Thymus (tissue), 11 donors: ENCODE measurements around the gene BRIP1. TPM values are rescaled to one million over a fixed set of nuclear protein-coding genes. Genes with fewer than 3 reads are reported as not detected.
"Not testable (repeated sequence)": the region's sequence is repeated elsewhere in the genome, so short reads cannot be mapped to it uniquely, and the experiment has no call there.

Experiments
- DNase-seq, 9 donors: peaks; one replicate each; pipeline ENCODE4 v3.0.0-alpha.2; 2013; ENCODE audit warnings: low spot score in 9 of 9, low read depth in 6 of 9, missing footprints in 1 of 9
- H3K27ac ChIP-seq, 2 donors: one replicate each; pipeline ENCODE4 v1.5.1; 2013; ENCODE audit warnings: control low read depth in 1 of 2, low read depth in 1 of 2, low read length in 1 of 2, mild to moderate bottlenecking in 1 of 2, moderate library complexity in 1 of 2
- H3K27me3 ChIP-seq, 2 donors: one replicate each; pipeline ENCODE4 v1.5.1; 2013; ENCODE audit warnings: low read length in 1 of 2; ENCODE audit not compliant: control insufficient read depth in 2 of 2, insufficient read depth in 1 of 2
- H3K36me3 ChIP-seq, 2 donors: one replicate each; pipeline ENCODE4 v1.5.1; 2013; ENCODE audit warnings: low read length in 1 of 2, mild to moderate bottlenecking in 1 of 2, moderate library complexity in 1 of 2; ENCODE audit not compliant: control insufficient read depth in 2 of 2, insufficient read depth in 2 of 2
- H3K4me1 ChIP-seq, 2 donors: one replicate each; pipeline ENCODE4 v1.5.1; 2013; ENCODE audit warnings: low read length in 2 of 2; ENCODE audit not compliant: control insufficient read depth in 2 of 2, insufficient read depth in 2 of 2
- H3K4me3 ChIP-seq, 2 donors: one replicate each; pipeline ENCODE4 v1.5.1; 2013; ENCODE audit warnings: low read length in 2 of 2, control low read depth in 1 of 2, mild to moderate bottlenecking in 1 of 2
- H3K9me3 ChIP-seq, 2 donors: one replicate each; pipeline ENCODE4 v1.5.1; 2013; ENCODE audit warnings: low read length in 1 of 2, mild to moderate bottlenecking in 1 of 2; ENCODE audit not compliant: control insufficient read depth in 2 of 2, insufficient read depth in 1 of 2
- WGBS: extraction: QIAGEN DNeasy Blood & Tissue Kit; methylation state at CpG from one replicate; pipeline ENCODE4 v1.1.7; 2013; 5-methylcytosine and 5-hydroxymethylcytosine counted together
- polyA plus RNA-seq: library from polyadenylated mRNA; stranded (reverse); fragments of 200-250 nt; gene quantifications from one replicate; pipeline ENCODE4 v1.2.3, GENCODE V29; 2013
- total RNA-seq: library from RNA; stranded (reverse); fragments of 120-200 nt; gene quantifications from one replicate; pipeline ENCODE4 v1.2.4, GENCODE V29; 2013
- donor health status: healthy.

Gene BRIP1
- total and polyA plus RNA-seq, 2 donors = 0.68 to 11.5 TPM

GRCh38 chr17:61827649-61828395 is 35.5 kb downstream of the BRIP1 start:
- WGBS = 99% methylated on average over 8 of the region's 8 CpGs
- no peak for DNase-seq
- Histone ChIP-seq H3K4me1 (no peaks in the 10 kb centered on the region), H3K4me3 (no peak overlapping the region), H3K27ac (no peak overlapping the region), H3K36me3 (peaks cover 0 to 4% of the 10 kb centered on the region in 2 donors), H3K27me3 (no peaks in the 10 kb centered on the region), H3K9me3 (no peaks in the 10 kb centered on the region)

GRCh38 chr17:61826866-61827265 is 36.5 kb downstream of the BRIP1 start:
- H3K4me1 ChIP-seq, H3K4me3 ChIP-seq, H3K9me3 ChIP-seq, H3K27me3 ChIP-seq, H3K27ac ChIP-seq, DNase-seq, H3K36me3 ChIP-seq: not testable (repeated sequence)
- WGBS = 97% methylated on average over 1 of the region's 1 CpG

GRCh38 chr17:61826198-61826597 is 37.1 kb downstream of the BRIP1 start:
- not testable (repeated sequence) for H3K4me1 ChIP-seq, H3K27ac ChIP-seq, DNase-seq, H3K36me3 ChIP-seq, H3K4me3 ChIP-seq, H3K27me3 ChIP-seq, H3K9me3 ChIP-seq
- WGBS = 100% methylated on average over 2 of the region's 2 CpGs

- no peaks in the 10 kb centered on the region for H3K27me3 ChIP-seq
- 99% methylated on average over 2 of the region's 2 CpGs for WGBS
- no peak overlapping the region for H3K27ac ChIP-seq
- DNase-seq = no peak
- no peaks in the 10 kb centered on the region for H3K4me1 ChIP-seq
- no peaks in the 10 kb centered on the region for H3K9me3 ChIP-seq
- H3K4me3 ChIP-seq = no peak overlapping the region
- peaks cover 9 to 10% of the 10 kb centered on the region in 2 donors for H3K36me3 ChIP-seq
Observed at GRCh38 chr17:61825448-61826137, 37.7 kb downstream of the BRIP1 start.

- no peak for DNase-seq
- H3K36me3 ChIP-seq = peaks cover 5 to 11% of the 10 kb centered on the region in 2 donors
- 83% methylated on average over 6 of the region's 6 CpGs for WGBS
Observed at GRCh38 chr17:61822326-61823285, 40.7 kb downstream of the BRIP1 start.

GRCh38 chr17:61821655-61822054 is 41.7 kb downstream of the BRIP1 start:
- H3K9me3 ChIP-seq = no peaks in the 10 kb centered on the region
- no peak for DNase-seq
- WGBS = 97% methylated on average over 4 of the region's 4 CpGs
- no peaks in the 10 kb centered on the region for H3K4me1 ChIP-seq
- H3K36me3 ChIP-seq = peaks cover 7 to 11% of the 10 kb centered on the region in 2 donors
- H3K27ac ChIP-seq = no peak overlapping the region
- no peaks in the 10 kb centered on the region for H3K27me3 ChIP-seq
- H3K4me3 ChIP-seq = no peak overlapping the region

More at GRCh38 chr17:61822326-61823285, 40.7 kb downstream of the BRIP1 start:
- H3K27me3 ChIP-seq = no peaks in the 10 kb centered on the region
- no peaks in the 10 kb centered on the region for H3K4me1 ChIP-seq
- H3K4me3 ChIP-seq = no peak overlapping the region
- no peaks in the 10 kb centered on the region for H3K9me3 ChIP-seq
- no peak overlapping the region for H3K27ac ChIP-seq

DNA sequence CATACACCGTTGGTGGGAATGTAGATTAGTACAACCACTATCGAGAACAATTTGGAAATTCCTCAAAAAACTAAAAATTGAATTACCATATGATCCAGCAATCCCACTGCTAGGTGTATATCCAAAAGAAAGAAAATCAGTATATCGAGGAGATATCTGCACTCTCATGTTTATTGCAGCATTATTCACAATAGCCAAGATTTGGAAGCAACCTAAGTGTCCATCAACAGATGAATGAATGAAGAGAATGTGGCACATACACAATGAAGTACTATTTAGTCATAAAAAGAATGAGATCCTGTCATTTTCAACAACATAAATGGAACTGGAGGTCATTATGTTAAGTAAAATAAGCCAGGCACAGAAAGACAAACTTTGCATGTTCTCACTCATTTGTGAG is 44.1 kb downstream of the BRIP1 start:
- peaks cover 7 to 11% of the 10 kb centered on the region in 2 donors for H3K36me3 ChIP-seq
- not testable (repeated sequence) for H3K27ac ChIP-seq, H3K27me3 ChIP-seq, H3K4me1 ChIP-seq, H3K9me3 ChIP-seq, H3K4me3 ChIP-seq, DNase-seq
- 99% methylated on average over 3 of the region's 3 CpGs for WGBS

DNA sequence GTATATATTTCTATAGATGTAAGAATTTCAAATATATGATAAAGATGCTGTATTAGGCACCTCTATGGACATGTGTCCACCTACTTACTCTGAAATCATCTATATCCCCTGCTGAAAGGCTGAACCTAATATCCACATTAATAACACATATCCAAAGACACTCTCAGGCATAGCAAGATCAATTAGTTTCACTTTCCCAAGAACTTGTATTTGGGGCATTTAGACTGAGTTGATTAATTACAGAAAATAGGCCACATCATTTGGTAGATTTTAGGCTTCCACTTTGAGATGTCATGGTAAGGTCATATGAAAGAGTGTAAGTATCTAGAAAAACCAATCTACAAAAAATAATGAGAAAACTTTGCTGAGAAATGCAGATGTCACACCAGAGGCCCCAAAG is 45.1 kb downstream of the BRIP1 start:
- Histone ChIP-seq H3K36me3 (peaks cover 7 to 11% of the 10 kb centered on the region in 2 donors), H3K4me1 (no peaks in the 10 kb centered on the region), H3K9me3 (no peaks in the 10 kb centered on the region), H3K27ac (no peak overlapping the region), H3K27me3 (no peaks in the 10 kb centered on the region), H3K4me3 (no peak overlapping the region)
- DNase-seq = no peak

DNA sequence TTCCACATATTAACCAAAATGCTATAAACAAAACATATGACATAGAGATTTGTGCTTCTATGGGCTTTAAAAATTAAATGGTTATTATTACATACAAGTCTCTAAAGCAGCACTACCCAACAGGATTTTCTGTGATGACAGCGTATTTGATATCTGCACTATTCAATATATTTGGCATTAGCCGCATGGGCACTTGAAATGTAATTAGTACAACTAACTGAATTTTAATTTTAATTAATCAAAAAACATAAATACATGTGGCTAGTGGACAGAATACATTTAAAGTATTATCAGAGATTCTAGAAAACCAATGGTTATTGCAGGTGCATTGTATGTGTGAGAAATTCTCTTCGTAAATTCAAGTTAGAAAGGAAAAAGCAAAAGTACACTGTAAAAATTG is 45.9 kb downstream of the BRIP1 start:
- WGBS = 99% methylated on average over 3 of the region's 3 CpGs
- Histone ChIP-seq H3K27me3 (no peaks in the 10 kb centered on the region), H3K4me3 (no peak overlapping the region)

More for the DNA sequence above, 45.9 kb downstream of the BRIP1 start:
- no peak overlapping the region for H3K27ac ChIP-seq
- DNase-seq = no peak
- peaks cover 7 to 11% of the 10 kb centered on the region in 2 donors for H3K36me3 ChIP-seq
- H3K4me1 ChIP-seq = no peaks in the 10 kb centered on the region
- H3K9me3 ChIP-seq = no peaks in the 10 kb centered on the region
